ENCODE measurements around the gene ATRNL1.
"Not testable (repeated sequence)": the region's sequence is repeated elsewhere in the genome, so short reads cannot be mapped to it uniquely, and the experiment has no call there.

The ATRNL1 gene

DNA sequence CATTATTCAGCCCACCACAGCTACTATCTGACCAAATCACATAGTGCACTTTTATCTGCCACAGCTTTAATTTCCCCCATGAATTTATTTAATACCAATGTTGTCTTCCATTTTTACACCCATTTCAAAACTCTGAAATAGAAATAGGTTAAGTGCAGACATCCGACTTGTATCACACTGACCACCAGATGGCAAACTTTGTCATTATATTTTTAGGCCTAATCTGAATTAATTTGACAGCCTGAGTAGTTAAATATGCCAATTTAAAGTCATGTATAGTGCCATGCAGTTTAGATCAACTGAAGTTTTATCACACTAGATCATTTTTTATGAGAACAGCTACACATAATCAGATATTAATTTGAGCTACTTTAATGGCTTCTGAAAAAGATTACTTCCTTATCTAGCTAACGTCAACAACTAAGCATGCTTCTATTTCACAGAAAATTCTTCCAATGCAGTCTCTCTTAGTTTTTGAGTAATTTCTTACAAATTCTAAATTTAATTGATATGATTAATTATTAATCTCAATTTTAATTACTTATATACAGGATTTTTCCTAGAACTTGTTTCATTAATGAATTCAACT, 613.4 kb downstream of the ATRNL1 start:
- no peaks in the 10 kb centered on the region for H3K27me3 Mint-ChIP-seq
- H3K27ac Mint-ChIP-seq, result no peak overlapping the region
- no peaks in the 10 kb centered on the region for H3K4me1 Mint-ChIP-seq (ENCODE audit: low read depth)
- no peak for DNase-seq
- no peak overlapping the region for H3K4me3 Mint-ChIP-seq
- H3K36me3 Mint-ChIP-seq (ENCODE audit: low read depth), result no peaks in the 10 kb centered on the region
- peaks cover 2% of the 10 kb centered on the region for H3K9me3 Mint-ChIP-seq

DNA sequence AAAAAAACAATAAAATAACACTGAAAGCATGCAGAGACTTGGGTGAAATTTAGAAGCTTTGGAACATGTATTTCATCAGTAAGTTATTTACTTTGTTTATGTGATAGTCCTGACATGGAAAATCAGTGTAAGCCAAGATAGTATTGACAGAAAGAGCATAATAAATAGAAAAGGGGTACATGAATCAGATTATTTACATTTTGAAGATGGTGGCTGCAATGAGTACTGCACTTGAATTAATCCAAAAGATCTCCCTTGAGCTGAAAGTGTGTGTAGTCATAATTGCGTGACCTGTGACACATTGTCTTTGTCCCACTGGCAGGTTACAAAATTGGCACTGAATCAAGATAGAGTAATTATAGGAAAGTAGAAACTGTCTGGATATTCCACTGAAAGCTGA, 617.0 kb downstream of the ATRNL1 start:
- Mint-ChIP-seq H3K27me3 (no peaks in the 10 kb centered on the region), H3K9me3 (peaks cover 2% of the 10 kb centered on the region), H3K27ac (no peak overlapping the region), H3K36me3 (ENCODE audit: low read depth) (no peaks in the 10 kb centered on the region), H3K4me3 (no peak overlapping the region), H3K4me1 (ENCODE audit: low read depth) (no peaks in the 10 kb centered on the region)
- no peak for DNase-seq

DNA sequence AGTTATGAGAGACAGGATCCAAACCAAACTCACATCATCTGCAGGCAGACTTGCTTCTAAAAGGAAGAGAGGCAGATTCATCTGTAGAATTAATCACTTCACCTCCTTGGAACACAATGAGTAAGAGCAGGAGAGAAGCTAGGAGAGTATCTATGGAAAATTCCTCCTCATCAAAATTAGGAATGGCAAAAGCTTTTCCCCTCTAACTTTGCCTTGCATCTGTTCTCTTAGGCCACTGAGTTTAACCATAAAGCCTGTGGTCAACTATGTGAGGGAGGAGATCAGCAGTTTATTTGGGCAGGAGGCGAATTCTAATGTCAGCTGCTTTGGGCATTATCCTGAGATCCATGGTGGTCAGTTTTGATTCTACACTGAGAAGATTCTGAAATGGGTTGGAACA, 618.1 kb downstream of the ATRNL1 start:
- Mint-ChIP-seq H3K27ac (no peak overlapping the region), H3K4me1 (ENCODE audit: low read depth) (no peaks in the 10 kb centered on the region), H3K9me3 (peaks cover 2% of the 10 kb centered on the region), H3K27me3 (no peaks in the 10 kb centered on the region), H3K4me3 (no peak overlapping the region), H3K36me3 (ENCODE audit: low read depth) (no peaks in the 10 kb centered on the region)
- DNase-seq, result no peak

DNA sequence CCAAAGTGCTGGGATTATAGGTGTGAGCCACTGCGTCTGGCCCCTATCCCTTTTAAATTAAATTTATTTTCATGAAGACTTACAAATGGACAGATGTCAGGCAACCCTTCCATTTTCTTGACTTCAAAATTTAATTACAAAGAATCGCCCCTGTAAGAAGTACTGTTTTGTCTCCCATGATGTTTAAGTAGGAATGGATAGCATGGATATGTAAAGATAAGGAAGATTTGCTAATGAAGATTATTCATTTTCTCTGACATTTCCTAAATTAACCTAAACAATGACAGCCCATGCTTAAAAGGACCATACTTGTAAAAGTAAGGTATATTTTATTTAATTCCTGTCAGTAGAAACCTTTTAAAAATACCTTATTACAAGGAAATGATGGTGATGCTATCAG, 627.0 kb downstream of the ATRNL1 start:
- H3K4me3 Mint-ChIP-seq, result no peak overlapping the region
- peaks cover 5% of the 10 kb centered on the region for H3K9me3 Mint-ChIP-seq
- no peaks in the 10 kb centered on the region for H3K4me1 Mint-ChIP-seq (ENCODE audit: low read depth)
- no peak for DNase-seq
- no peaks in the 10 kb centered on the region for H3K27me3 Mint-ChIP-seq
- H3K27ac Mint-ChIP-seq, result no peak overlapping the region
- H3K36me3 Mint-ChIP-seq (ENCODE audit: low read depth), result no peaks in the 10 kb centered on the region

DNA sequence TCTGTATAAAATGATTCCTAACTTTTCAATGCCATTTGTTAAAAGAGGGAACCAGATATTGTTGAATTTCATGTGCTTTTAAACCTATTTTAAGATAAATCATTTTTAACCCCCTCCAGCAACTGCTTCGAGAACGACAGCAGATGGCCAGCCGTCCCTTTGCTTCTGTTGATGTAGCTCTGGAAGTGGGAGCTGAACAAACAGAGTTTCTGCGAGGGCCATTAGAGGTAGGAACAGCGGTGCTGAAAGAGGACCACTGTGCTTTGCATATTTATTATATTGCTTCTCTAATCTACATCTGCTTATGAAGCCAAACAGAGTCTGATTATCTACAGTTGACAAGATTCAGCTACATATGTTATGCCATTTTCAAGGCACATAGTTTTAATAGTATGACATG, 634.0 kb downstream of the ATRNL1 start:
- Mint-ChIP-seq H3K4me1 (ENCODE audit: low read depth) (no peaks in the 10 kb centered on the region), H3K9me3 (peaks cover 5% of the 10 kb centered on the region), H3K36me3 (ENCODE audit: low read depth) (no peaks in the 10 kb centered on the region), H3K27me3 (no peaks in the 10 kb centered on the region), H3K27ac (no peak overlapping the region), H3K4me3 (no peak overlapping the region)
- no peak for DNase-seq

DNA sequence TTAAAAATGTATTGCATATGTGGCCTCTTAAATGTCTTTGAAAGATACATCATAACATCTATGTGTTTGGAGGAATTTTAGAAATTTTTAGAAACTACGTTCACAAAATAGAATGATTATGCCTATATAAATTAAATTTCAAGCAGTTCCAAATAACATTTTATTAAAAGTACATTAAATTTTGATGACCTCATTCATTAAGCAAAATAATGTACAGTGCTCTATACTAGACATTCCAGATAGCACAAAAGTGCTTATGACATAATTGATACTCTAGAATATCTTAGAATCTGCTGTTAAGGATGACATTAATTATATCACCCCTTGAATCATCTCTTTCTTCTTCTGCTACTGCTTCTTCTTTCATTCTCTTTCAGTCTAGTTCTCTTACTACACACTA, 650.9 kb downstream of the ATRNL1 start:
- H3K36me3 Mint-ChIP-seq (ENCODE audit: low read depth), result no peaks in the 10 kb centered on the region

DNA sequence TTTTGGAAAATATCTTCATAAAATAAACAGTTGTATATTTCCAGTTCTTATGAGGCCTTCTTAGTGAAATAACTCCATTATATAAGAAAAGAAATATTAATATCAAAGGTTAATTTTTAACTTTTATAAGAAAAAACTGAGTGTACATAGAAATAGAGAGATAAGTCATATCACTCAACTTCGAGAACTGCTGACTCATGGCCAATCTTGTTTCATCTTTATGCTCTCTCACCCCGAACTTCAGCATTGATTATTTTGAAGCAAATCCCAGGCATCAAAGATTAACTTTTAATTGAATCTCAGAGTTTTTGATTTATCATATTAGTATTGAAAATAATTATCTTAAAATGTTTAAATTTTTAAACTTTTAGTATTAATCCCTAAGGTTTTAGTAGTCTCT, 652.8 kb downstream of the ATRNL1 start:
- H3K4me3 Mint-ChIP-seq, result no peak overlapping the region
- H3K9me3 Mint-ChIP-seq, result peaks cover 3% of the 10 kb centered on the region

More for the DNA sequence above, 650.9 kb downstream of the ATRNL1 start:
- DNase-seq, result no peak
- Mint-ChIP-seq H3K4me3 (no peak overlapping the region), H3K27me3 (no peaks in the 10 kb centered on the region), H3K4me1 (ENCODE audit: low read depth) (no peaks in the 10 kb centered on the region), H3K9me3 (no peaks in the 10 kb centered on the region), H3K27ac (no peak overlapping the region)

DNA sequence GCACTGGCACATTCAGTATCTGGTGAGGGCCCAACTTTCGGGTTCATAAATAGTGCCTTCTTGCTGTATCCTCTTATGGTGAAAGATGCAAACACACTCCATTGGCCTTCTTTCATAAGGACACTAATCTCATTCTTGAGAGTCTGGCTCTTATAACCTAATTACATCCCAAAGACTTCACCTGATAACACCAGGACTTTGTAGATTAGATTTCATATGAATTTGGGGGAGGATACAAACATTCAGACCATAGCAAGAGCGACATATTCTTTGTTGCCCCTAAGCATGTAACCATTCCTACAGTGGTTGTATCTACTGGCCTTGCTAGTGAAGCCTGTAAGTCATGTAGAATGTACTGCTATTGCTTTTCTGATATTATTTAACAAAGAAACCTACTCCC, 654.6 kb downstream of the ATRNL1 start:
- H3K4me1 Mint-ChIP-seq (ENCODE audit: low read depth), result no peaks in the 10 kb centered on the region
- no peak for DNase-seq
- peaks cover 4% of the 10 kb centered on the region for H3K9me3 Mint-ChIP-seq
- H3K27ac Mint-ChIP-seq, result no peak overlapping the region
- no peaks in the 10 kb centered on the region for H3K36me3 Mint-ChIP-seq (ENCODE audit: low read depth)
- H3K27me3 Mint-ChIP-seq, result no peaks in the 10 kb centered on the region
- H3K4me3 Mint-ChIP-seq, result no peak overlapping the region

More for the DNA sequence above, 652.8 kb downstream of the ATRNL1 start:
- no peaks in the 10 kb centered on the region for H3K36me3 Mint-ChIP-seq (ENCODE audit: low read depth)
- no peak for DNase-seq
- no peaks in the 10 kb centered on the region for H3K27me3 Mint-ChIP-seq
- H3K27ac Mint-ChIP-seq, result no peak overlapping the region
- no peaks in the 10 kb centered on the region for H3K4me1 Mint-ChIP-seq (ENCODE audit: low read depth)

DNA sequence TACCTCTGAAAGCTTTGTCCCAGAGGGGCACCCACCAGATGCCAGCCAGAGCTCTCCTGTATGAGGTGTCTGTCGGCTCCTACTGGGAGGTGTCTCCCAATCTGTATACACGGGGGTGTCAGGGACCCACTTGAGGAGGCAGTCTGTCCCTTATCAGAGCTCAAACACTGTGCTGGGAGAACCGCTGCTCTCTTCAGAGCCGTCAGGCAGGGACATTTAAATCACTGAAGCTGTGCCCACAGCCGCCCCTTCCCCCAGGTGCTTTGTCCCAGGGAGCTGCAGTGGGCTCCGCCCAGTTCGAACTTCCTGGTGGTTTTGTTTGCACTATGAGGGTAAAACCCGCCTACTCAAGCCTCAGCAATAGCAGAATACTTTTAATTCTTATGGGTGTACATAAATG, 665.3 kb downstream of the ATRNL1 start:
- H3K27me3 Mint-ChIP-seq; H3K36me3 Mint-ChIP-seq (ENCODE audit: low read depth); H3K27ac Mint-ChIP-seq; H3K4me3 Mint-ChIP-seq; H3K4me1 Mint-ChIP-seq (ENCODE audit: low read depth); DNase-seq: not testable (repeated sequence)
- peaks cover 16% of the 10 kb centered on the region for H3K9me3 Mint-ChIP-seq

DNA sequence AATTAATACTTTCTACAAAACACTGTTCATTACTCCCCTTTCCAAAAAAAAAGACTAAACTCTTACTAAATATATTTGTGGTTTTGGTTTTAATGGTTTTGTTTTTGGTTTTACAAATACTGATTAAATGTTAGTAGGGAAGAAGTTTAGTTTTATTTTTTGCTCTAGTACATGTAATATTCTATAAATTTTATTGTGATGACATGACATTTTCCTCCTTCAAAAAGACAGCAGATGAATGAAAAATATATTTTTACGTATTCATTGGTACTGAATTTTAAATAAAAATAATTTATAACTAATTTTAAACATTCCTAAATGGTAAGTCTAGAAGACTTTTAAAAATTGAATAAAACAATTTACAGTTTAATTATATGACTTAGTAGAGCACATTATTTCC, 667.0 kb downstream of the ATRNL1 start:
- Mint-ChIP-seq H3K36me3 (ENCODE audit: low read depth) (no peaks in the 10 kb centered on the region), H3K9me3 (peaks cover 16% of the 10 kb centered on the region), H3K27me3 (no peaks in the 10 kb centered on the region), H3K27ac (no peak overlapping the region), H3K4me3 (no peak overlapping the region), H3K4me1 (ENCODE audit: low read depth) (no peaks in the 10 kb centered on the region)
- DNase-seq, result no peak

DNA sequence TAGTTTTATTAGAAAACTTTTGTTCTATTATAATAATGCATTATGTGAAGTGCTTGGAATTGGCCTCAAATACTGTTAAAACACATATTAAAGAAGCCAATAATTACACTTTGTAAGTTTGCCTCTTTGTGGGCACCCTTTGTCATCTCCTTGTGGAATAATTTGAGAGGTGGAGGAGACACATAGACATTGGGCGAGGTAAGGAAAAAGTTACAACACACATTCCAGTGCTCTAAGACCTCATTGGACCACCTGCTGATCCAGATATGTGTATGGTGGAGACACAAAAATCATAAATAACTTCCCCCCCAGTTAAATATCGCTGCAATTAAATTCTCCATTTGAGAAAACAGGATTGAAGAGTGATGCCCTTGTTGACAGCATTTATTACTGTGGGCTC, 668.0 kb downstream of the ATRNL1 start:
- H3K27ac Mint-ChIP-seq, result no peak overlapping the region
- DNase-seq, result no peak
- no peaks in the 10 kb centered on the region for H3K4me1 Mint-ChIP-seq (ENCODE audit: low read depth)
- H3K36me3 Mint-ChIP-seq (ENCODE audit: low read depth), result no peaks in the 10 kb centered on the region
- no peaks in the 10 kb centered on the region for H3K27me3 Mint-ChIP-seq
- H3K9me3 Mint-ChIP-seq, result peaks cover 10% of the 10 kb centered on the region
- H3K4me3 Mint-ChIP-seq, result no peak overlapping the region

DNA sequence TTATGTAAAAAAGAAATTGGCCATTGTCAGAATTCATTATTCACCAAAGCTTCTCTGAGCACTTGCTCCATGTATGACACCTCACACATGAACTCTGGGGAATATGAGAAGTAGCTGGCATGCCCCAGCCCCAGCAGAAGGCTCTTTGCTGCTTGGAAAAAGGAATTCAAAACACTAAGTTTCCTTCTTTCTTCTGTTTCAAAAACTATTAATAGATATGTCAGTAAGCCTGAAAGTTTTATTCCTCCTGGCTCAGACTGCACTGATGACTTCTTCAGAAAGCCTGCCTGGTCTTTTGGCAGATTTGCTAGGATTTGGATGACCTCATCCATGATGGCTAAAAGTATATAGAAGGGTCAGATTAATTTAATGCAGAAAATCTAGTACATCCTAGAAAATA, 668.9 kb downstream of the ATRNL1 start:
- H3K9me3 Mint-ChIP-seq, result peaks cover 5% of the 10 kb centered on the region
- no peaks in the 10 kb centered on the region for H3K4me1 Mint-ChIP-seq (ENCODE audit: low read depth)
- no peak for DNase-seq
- no peaks in the 10 kb centered on the region for H3K27me3 Mint-ChIP-seq
- H3K4me3 Mint-ChIP-seq, result no peak overlapping the region
- no peaks in the 10 kb centered on the region for H3K36me3 Mint-ChIP-seq (ENCODE audit: low read depth)
- no peak overlapping the region for H3K27ac Mint-ChIP-seq

DNA sequence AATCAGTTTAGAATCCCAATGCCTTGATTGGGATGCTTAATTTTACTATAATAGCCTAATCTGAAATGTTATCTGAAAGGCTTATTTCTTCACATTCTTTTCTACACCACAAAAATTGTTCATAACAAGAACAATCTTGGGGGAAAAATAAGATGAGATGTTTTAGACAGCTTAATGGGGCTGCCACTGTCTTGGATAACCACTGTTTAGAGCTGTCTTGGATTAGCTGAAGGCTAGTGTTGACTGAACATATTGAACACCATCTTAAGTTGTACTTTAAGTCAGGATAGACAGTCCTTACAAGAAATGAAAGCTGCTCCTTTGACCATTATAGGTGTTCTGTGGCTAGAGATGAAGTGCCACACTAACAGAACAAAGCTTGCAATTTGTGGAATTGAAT, 678.6 kb downstream of the ATRNL1 start:
- Mint-ChIP-seq H3K9me3 (peaks cover 4% of the 10 kb centered on the region), H3K4me1 (ENCODE audit: low read depth) (no peaks in the 10 kb centered on the region), H3K27me3 (no peaks in the 10 kb centered on the region), H3K4me3 (no peak overlapping the region), H3K36me3 (ENCODE audit: low read depth) (no peaks in the 10 kb centered on the region), H3K27ac (no peak overlapping the region)
- DNase-seq, result no peak

DNA sequence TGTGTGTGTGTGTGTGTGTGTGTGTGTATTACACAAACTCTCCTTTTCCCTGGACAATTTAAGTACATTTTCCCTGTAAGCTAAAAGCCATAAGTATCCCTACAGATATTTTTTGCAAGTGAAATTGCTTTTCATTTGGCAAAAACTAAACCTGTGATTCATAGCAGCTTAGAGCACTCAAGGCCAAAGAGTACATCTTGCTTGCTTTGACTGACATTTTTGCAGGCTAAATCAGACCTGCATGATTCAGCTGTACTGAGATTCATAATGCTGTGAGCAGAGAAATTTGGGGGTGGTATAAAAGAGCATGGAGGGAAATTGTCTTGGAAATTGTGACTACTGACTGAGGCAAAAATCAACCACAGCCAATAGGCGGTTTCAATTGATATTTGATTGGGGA, 679.4 kb downstream of the ATRNL1 start:
- no peak for DNase-seq
- Mint-ChIP-seq H3K9me3 (peaks cover 4% of the 10 kb centered on the region), H3K36me3 (ENCODE audit: low read depth) (no peaks in the 10 kb centered on the region), H3K27me3 (no peaks in the 10 kb centered on the region), H3K4me3 (no peak overlapping the region), H3K4me1 (ENCODE audit: low read depth) (no peaks in the 10 kb centered on the region), H3K27ac (no peak overlapping the region)

DNA sequence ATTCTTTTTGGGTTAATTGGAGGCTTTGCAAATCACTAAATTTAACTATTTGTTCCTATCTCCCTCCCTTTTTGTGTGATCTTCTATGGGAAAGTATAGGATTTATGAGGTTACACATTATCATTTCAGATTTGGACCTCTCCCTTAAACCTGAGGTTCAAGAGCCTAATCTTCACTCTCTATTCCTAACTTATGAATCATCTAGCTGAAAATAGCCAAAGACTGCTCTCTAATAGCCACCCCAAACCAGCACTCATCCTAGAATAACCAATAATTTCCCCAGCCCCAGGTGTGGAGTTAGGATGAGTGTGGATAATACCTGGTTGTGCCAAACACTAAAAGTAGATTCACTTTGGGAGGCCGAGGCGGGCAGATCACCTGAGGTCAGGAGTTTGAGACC, 680.7 kb downstream of the ATRNL1 start:
- Mint-ChIP-seq H3K36me3 (ENCODE audit: low read depth) (no peaks in the 10 kb centered on the region), H3K4me1 (ENCODE audit: low read depth) (no peaks in the 10 kb centered on the region), H3K27ac (no peak overlapping the region), H3K27me3 (no peaks in the 10 kb centered on the region), H3K4me3 (no peak overlapping the region), H3K9me3 (peaks cover 4% of the 10 kb centered on the region)
- no peak for DNase-seq

DNA sequence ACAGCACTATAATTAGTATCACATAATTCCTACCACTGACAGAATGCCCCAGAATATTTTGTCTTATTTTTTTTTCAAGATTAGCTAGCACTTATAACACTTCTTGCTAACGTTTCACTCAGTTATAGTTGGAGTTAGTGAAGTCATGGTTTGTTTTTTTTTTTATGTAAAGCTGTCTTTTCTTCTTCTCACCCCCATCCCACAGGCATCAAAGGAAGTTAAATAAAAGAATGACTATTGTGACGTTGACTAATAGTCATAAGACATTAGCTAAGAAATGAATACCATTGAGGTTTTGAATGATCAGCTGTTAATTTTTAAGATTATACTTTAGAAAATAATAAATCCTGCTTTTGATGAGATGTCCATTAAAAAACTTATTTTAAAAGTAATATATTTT, 681.6 kb downstream of the ATRNL1 start:
- no peak overlapping the region for H3K4me3 Mint-ChIP-seq
- H3K27ac Mint-ChIP-seq, result no peak overlapping the region
- H3K9me3 Mint-ChIP-seq, result peaks cover 4% of the 10 kb centered on the region
- no peaks in the 10 kb centered on the region for H3K4me1 Mint-ChIP-seq (ENCODE audit: low read depth)
- H3K27me3 Mint-ChIP-seq, result no peaks in the 10 kb centered on the region
- H3K36me3 Mint-ChIP-seq (ENCODE audit: low read depth), result no peaks in the 10 kb centered on the region
- no peak for DNase-seq
